HCT116 (cell line): ENCODE data around the gene ARMC6. TPM values are rescaled to one million over a fixed set of nuclear protein-coding genes. Genes with fewer than 3 reads are reported as not detected.

Experiments used
- ATAC-seq: fragments of 200-7000 bp; cut with Tn5 transposase; 2 replicates; pipeline ENCODE4 v1.9.1; 2020; ENCODE audit warnings: mild to moderate bottlenecking, moderate library complexity
- BruUV-seq: library from RNA; stranded (reverse); fragments of 400-500 nt; replicated peaks from 2 replicates; lab custom pipeline; 2021; lab: Mats Ljungman, UMichigan
- CTCF ChIA-PET: fragments of 300-600 bp; sonication (Branson Sonifier 250); formaldehyde crosslinking; loops from one replicate; lab custom pipeline; 2021; ENCODE audit warnings: antibody characterized with exemption; lab: Charles Lee
- POLR2A ChIA-PET: fragments of 300-600, 350-600 bp; sonication (Branson Sonifier 250); formaldehyde crosslinking; loops from one replicate; lab custom pipeline; 2021; ENCODE audit warnings: antibody characterized with exemption; lab: Charles Lee
- RAD21 ChIA-PET, 2 experiments: fragments of 300-600 bp; sonication (Branson Sonifier 250); formaldehyde crosslinking; loops; one replicate each; lab custom pipeline; 2023; ENCODE audit warnings: low total read pairs in 2 of 2; ENCODE audit not compliant: uncharacterized antibody in 2 of 2, unreplicated experiment in 2 of 2, low non-redundant PET in 1 of 2; lab: Charles Lee
- DNase-seq: peaks from one replicate; pipeline ENCODE4 v3.0.0-alpha.2; 2010; ENCODE audit warnings: low read depth, low spot score
- H2AFZ ChIP-seq: fragments of 200-600 bp; shearing (Covaris generic), sonication (generic); 2 replicates; pipeline ENCODE4 v1.6.1; 2017; ENCODE audit warnings: low read depth, mixed run types, mixed read lengths, antibody characterized with exemption, low read length; ENCODE audit not compliant: poor library complexity, severe bottlenecking
- H3K27ac ChIP-seq: 2 replicates; pipeline ENCODE4 v1.5.1; 2012; ENCODE audit warnings: low read depth, low read length
- H3K27me3 ChIP-seq: fragments of 200-600 bp; sonication (generic); 2 replicates; pipeline ENCODE4 v1.6.1; 2016; ENCODE audit warnings: mixed run types, low read length, mixed read lengths; ENCODE audit not compliant: insufficient read depth
- H3K36me3 ChIP-seq, 2 experiments: fragments of 200-500 bp in 1 of 2; fragments of 200-600 bp in 1 of 2; sonication (Bioruptor generic) in 1 of 2; sonication (generic) in 1 of 2; 2 replicates each; pipeline versions ENCODE4 v1.5.1 to v1.6.1; 2014 to 2016; ENCODE audit warnings: low read length in 2 of 2, inconsistent platforms in 1 of 2, mixed read lengths in 1 of 2, mixed run types in 1 of 2; ENCODE audit not compliant: insufficient read depth in 2 of 2, control insufficient read depth in 1 of 2
- H3K4me1 ChIP-seq, 2 experiments: fragments of 200-600 bp in 1 of 2; sonication (generic) in 1 of 2; 2 replicates each; pipeline versions ENCODE4 v1.5.1 to v1.6.1; 2012 to 2017; ENCODE audit warnings: low read length in 2 of 2, inconsistent platforms in 1 of 2, mild to moderate bottlenecking in 1 of 2, mixed read lengths in 1 of 2, mixed run types in 1 of 2, moderate library complexity in 1 of 2; ENCODE audit not compliant: insufficient read depth in 2 of 2, control insufficient read depth in 1 of 2
- H3K4me2 ChIP-seq: fragments of 200-600 bp; sonication (generic); 2 replicates; pipeline ENCODE4 v1.6.1; 2017; ENCODE audit warnings: mixed run types, low read length, mixed read lengths
- H3K4me3 ChIP-seq, 2 experiments: fragments of 200-600 bp in 1 of 2; sonication (generic) in 1 of 2; replicated peaks in 1 of 2; 2 replicates each; pipeline ENCODE4 v1.5.1; 2011 to 2016; ENCODE audit warnings: low read length in 2 of 2, control low read depth in 1 of 2, low read depth in 1 of 2, mild to moderate bottlenecking in 1 of 2, mixed read lengths in 1 of 2, mixed run types in 1 of 2
- H3K79me2 ChIP-seq: fragments of 200-600 bp; sonication (generic); 2 replicates; pipeline ENCODE4 v1.6.1; 2017; ENCODE audit warnings: mild to moderate bottlenecking, mixed run types, low read length, moderate library complexity, mixed read lengths; ENCODE audit not compliant: insufficient read depth
- H3K9ac ChIP-seq: fragments of 200-600 bp; sonication (generic); 2 replicates; pipeline ENCODE4 v1.6.1; 2016; ENCODE audit warnings: low read length, mixed read lengths
- H3K9me2 ChIP-seq: fragments of 200-600 bp; sonication (generic), shearing (Covaris generic); 2 replicates; pipeline ENCODE4 v1.6.1; 2017; ENCODE audit warnings: mixed run types, mild to moderate bottlenecking, moderate library complexity; ENCODE audit not compliant: insufficient read depth
- H3K9me3 ChIP-seq, 2 experiments: fragments of 200-500 bp in 1 of 2; fragments of 200-600 bp in 1 of 2; sonication (Bioruptor generic) in 1 of 2; sonication (generic) in 1 of 2; 2 replicates each; pipeline ENCODE4 v1.6.1; 2014 to 2017; ENCODE audit warnings: low read length in 2 of 2, mixed read lengths in 2 of 2, inconsistent platforms in 1 of 2, low read depth in 1 of 2, mild to moderate bottlenecking in 1 of 2, mixed run types in 1 of 2, moderate library complexity in 1 of 2; ENCODE audit not compliant: control insufficient read depth in 1 of 2, insufficient read depth in 1 of 2
- H4K20me1 ChIP-seq: fragments of 200-600 bp; sonication (generic), shearing (Covaris generic); 2 replicates; pipeline ENCODE4 v1.6.1; 2017; ENCODE audit warnings: mixed run types, mild to moderate bottlenecking, moderate library complexity; ENCODE audit not compliant: insufficient read depth
- CBX3 ChIP-seq: IDR thresholded peaks from 2 replicates; pipeline ENCODE4 v1.6.1; 2012; ENCODE audit warnings: low read depth
- CEBPB ChIP-seq: IDR thresholded peaks from 2 replicates; pipeline ENCODE4 v1.6.1; 2012; ENCODE audit warnings: low read depth
- EGR1 ChIP-seq: IDR thresholded peaks from 2 replicates; pipeline ENCODE4 v1.6.1; 2012; ENCODE audit warnings: low read depth
- ELF1 ChIP-seq: IDR thresholded peaks from 2 replicates; pipeline ENCODE4 v1.6.1; 2012; ENCODE audit warnings: low read depth, borderline replicate concordance
- FOSL1 ChIP-seq: IDR thresholded peaks from 2 replicates; pipeline ENCODE4 v1.6.1; 2012; ENCODE audit warnings: low read depth
- POLR2AphosphoS5 ChIP-seq: IDR thresholded peaks from 2 replicates; pipeline ENCODE4 v1.6.1; 2011; ENCODE audit warnings: mild to moderate bottlenecking, low read depth, low read length, moderate library complexity
- RAD21 ChIP-seq: IDR thresholded peaks from 2 replicates; pipeline ENCODE4 v1.6.1; 2012; ENCODE audit warnings: low read depth, mild to moderate bottlenecking
- REST ChIP-seq: IDR thresholded peaks from 2 replicates; pipeline ENCODE4 v1.6.1; 2012; ENCODE audit warnings: low read depth
- SIN3A ChIP-seq: IDR thresholded peaks from 2 replicates; pipeline ENCODE4 v1.6.1; 2012; ENCODE audit warnings: low read depth
- SP1 ChIP-seq: IDR thresholded peaks from 2 replicates; pipeline ENCODE4 v1.6.1; 2012; ENCODE audit warnings: low read depth
- TCF7L2 ChIP-seq: IDR thresholded peaks from 2 replicates; pipeline ENCODE4 v1.7.0; 2011; ENCODE audit warnings: borderline replicate concordance, inconsistent platforms; ENCODE audit not compliant: insufficient read depth, insufficient read length; ENCODE audit errors: extremely low read depth
- YY1 ChIP-seq: IDR thresholded peaks from 2 replicates; pipeline ENCODE4 v1.6.1; 2011; ENCODE audit warnings: low read length, low read depth, moderate library complexity, mild to moderate bottlenecking; ENCODE audit not compliant: insufficient replicate concordance; ENCODE audit errors: extremely low read depth
- ZBTB33 ChIP-seq: IDR thresholded peaks from 2 replicates; pipeline ENCODE4 v1.6.1; 2011; ENCODE audit warnings: mild to moderate bottlenecking, low read length, moderate library complexity; ENCODE audit not compliant: insufficient replicate concordance; ENCODE audit errors: extremely low read depth
- ZFX ChIP-seq: fragments of 450-650 bp; IDR thresholded peaks from 2 replicates; pipeline ENCODE4 v1.6.1; 2017
- intact Hi-C: fragments of 100-400 bp; cut with micrococcal nuclease; formaldehyde crosslinking; loops from 2 replicates; pipeline ENCODE4 v1.10.0; 2022
- total RNA-seq: library from RNA; stranded (reverse); gene quantifications from one replicate; pipeline ENCODE4 v1.2.1, GENCODE V29; 2021; ENCODE audit not compliant: unreplicated experiment

Gene ARMC6
- total RNA-seq, 1 experiment from 2014 or later, result 34.7 TPM

DNA sequence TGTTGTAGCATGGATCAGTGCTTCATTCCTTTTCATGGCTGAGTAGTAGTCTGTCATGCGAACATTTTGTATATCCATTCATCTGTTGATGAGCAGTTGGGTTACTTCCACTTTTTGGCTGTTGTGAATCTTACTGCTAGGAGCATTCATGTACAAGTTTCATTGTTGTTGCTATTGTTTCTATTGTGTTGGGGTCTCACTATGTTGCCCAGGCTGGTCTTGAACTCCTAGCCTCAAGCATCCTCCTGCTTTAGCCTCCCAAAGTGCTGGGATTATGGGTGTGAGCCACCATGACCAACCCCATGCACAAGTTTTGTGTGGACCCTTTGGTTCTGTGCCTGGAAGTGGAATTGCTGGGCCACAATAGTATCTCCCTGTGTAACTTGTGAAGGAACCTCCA, 46.2 kb downstream of the ARMC6 start:
- no peak overlapping the region for H2AFZ ChIP-seq
- no peaks in the 10 kb centered on the region for H3K27me3 ChIP-seq
- POLR2A ChIA-PET, result no interaction called here
- no peak overlapping the region for H3K4me2 ChIP-seq
- no peak overlapping the region for H3K9ac ChIP-seq
- no peaks in the 10 kb centered on the region for H3K36me3 ChIP-seq
- TF ChIP-seq POLR2AphosphoS5 (no peak), CEBPB (no peak), SIN3A (no peak), FOSL1 (no peak), REST (no peak), CBX3 (no peak), ZBTB33 (no peak), RAD21 (no peak), EGR1 (no peak), YY1 (no peak), ZFX (no peak), SP1 (no peak), TCF7L2 (no peak), ELF1 (no peak)
- ATAC-seq (no peak), DNase-seq (no peak)
- RAD21 ChIA-PET, result no interaction called here
- no peaks in the 10 kb centered on the region for H3K9me2 ChIP-seq
- no peaks in the 10 kb centered on the region for H3K4me1 ChIP-seq
- CTCF ChIA-PET, result no interaction called here
- BruUV-seq, result no TSS peak
- H3K27ac ChIP-seq, result no peak overlapping the region
- intact Hi-C loops, result no loop called here
- H4K20me1 ChIP-seq, result no peaks in the 10 kb centered on the region
- H3K9me3 ChIP-seq, result no peaks in the 10 kb centered on the region
- H3K79me2 ChIP-seq, result no peaks in the 10 kb centered on the region
- H3K4me3 ChIP-seq, result no peak overlapping the region
